Memory B cell (primary cell): ENCODE data around the gene CDC14C.
"Not testable (repeated sequence)": the region's sequence is repeated elsewhere in the genome, so short reads cannot be mapped to it uniquely, and the experiment has no call there.

Experiments
- ATAC-seq: fragments of 150-1000 bp; cut with Tn5 transposase; 2 replicates; pipeline ENCODE4 v1.10.0; 2021; ENCODE audit warnings: low read depth, mild to moderate bottlenecking, moderate library complexity
- DNase-seq, 2 donors: peaks; one replicate each; pipeline ENCODE4 v3.0.0; 2022; ENCODE audit warnings: low spot score in 2 of 2
- H3K27ac Mint-ChIP-seq: one replicate; pipeline ENCODE4 v1.8.0; 2022; ENCODE audit warnings: mild to moderate bottlenecking, moderate library complexity, mixed read lengths
- H3K27me3 Mint-ChIP-seq: one replicate; pipeline ENCODE4 v1.8.0; 2022; ENCODE audit warnings: mixed read lengths
- H3K36me3 Mint-ChIP-seq: one replicate; pipeline ENCODE4 v1.8.0; 2022; ENCODE audit warnings: mild to moderate bottlenecking, mixed read lengths
- H3K4me1 Mint-ChIP-seq: one replicate; pipeline ENCODE4 v1.8.0; 2022; ENCODE audit warnings: mixed read lengths
- H3K4me3 Mint-ChIP-seq: one replicate; pipeline ENCODE4 v1.8.0; 2022; ENCODE audit warnings: mild to moderate bottlenecking, moderate library complexity, mixed read lengths
- H3K9me3 Mint-ChIP-seq: one replicate; pipeline ENCODE4 v1.8.0; 2022; ENCODE audit warnings: mixed read lengths

Gene CDC14C

DNA sequence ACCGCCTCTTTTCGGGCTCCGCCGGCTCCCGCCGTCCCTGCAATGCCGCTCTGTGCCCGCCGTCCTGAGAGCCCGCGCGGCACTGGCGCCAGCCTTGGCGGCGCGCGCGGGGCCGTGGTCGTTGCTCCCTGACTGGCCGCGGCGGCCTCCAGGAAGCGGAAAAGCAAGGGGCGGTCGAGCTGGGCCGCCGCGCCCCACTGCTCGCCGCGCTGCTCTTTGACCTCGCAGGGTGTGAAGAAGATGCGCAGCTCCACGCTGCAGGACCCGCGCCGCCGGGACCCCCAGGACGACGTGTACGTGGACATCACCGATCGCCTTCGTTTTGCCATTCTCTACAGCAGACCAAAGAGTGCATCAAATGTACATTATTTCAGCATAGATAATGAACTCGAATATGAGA lies at the start of gene CDC14C:
TSS of gene CDC14C (plus strand) at position 115 of the 400 bp plus-strand sequence. CDS start at position 241, 126 bp downstream.
- DNase-seq: no peak
- H3K9me3 Mint-ChIP-seq: peaks cover 2% of the 10 kb centered on the region
- H3K4me1 Mint-ChIP-seq: no peaks in the 10 kb centered on the region
- H3K27me3 Mint-ChIP-seq: no peaks in the 10 kb centered on the region
- no peak for ATAC-seq
- H3K4me3 Mint-ChIP-seq: no peak within 1 kb of the TSS
- no peaks in the 10 kb centered on the region for H3K36me3 Mint-ChIP-seq
- H3K27ac Mint-ChIP-seq: no peak within 1 kb of the TSS

DNA sequence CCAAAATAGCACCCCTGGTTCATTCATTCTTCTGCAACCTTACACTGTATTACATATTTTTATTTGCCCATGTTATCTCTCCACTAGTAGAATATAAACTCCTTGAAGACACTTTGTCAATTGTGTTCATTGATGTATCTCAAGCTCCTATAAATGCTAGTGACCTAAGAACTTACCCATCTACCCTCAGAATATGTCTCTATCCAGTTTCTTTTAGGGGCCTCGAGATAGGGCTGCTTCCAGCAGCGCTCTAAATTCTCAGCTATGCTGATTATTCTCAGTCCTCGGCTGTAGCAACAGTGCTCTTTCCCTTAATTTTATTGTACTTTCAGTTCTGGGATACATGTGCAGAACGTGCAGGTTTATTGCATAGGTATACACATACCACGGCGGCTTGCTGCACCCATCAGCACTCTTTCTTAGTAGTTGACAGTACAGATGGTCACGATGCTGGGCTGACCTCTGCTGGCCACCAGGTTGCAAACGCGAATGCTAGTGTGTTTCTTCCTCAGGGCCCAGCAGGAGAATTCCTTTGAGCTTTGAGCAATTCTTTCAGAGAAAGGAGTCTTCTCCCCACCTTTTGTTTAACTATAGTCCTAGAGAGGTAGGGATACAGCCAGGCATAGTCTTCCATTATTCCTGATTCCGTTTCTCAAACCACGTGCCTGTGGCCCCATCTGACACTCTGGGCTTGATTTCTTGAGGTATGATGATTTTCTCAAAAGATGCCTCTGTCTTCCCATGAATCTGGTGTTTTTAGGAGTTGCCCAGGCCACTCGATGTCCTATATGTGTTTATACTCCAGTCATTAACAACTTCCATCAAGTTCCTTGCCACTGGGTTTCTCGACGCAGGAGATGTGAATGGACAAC lies 49.1 kb upstream of the CDC14C start:
- no peaks in the 10 kb centered on the region for H3K36me3 Mint-ChIP-seq
- no peak for DNase-seq
- no peaks in the 10 kb centered on the region for H3K9me3 Mint-ChIP-seq
- no peak overlapping the region for H3K4me3 Mint-ChIP-seq
- H3K27ac Mint-ChIP-seq: no peak overlapping the region
- no peaks in the 10 kb centered on the region for H3K4me1 Mint-ChIP-seq
- no peak for ATAC-seq
- H3K27me3 Mint-ChIP-seq: no peaks in the 10 kb centered on the region

DNA sequence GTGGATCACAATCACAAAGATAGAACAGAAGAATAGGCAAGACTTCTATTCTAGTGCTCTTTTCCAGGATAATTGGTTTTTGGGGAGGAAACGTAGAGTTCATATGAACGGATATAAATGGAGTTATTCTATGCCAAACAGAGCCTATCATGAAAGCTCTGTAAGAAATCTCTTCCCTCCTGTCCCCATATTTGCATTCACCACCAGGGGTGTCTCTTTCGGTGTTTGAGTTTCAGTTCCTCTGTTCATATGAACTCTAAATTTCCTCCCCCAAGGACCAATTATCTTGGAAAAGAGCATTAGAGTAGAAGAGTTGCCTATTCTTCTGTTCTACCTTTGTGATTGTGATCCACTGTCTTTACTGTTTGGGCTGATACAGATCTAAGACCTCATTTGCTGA lies 48.3 kb upstream of the CDC14C start:
- H3K9me3 Mint-ChIP-seq: no peaks in the 10 kb centered on the region
- no peak overlapping the region for H3K4me3 Mint-ChIP-seq
- no peak for ATAC-seq
- no peaks in the 10 kb centered on the region for H3K36me3 Mint-ChIP-seq
- no peak overlapping the region for H3K27ac Mint-ChIP-seq
- DNase-seq: no peak
- no peaks in the 10 kb centered on the region for H3K4me1 Mint-ChIP-seq
- H3K27me3 Mint-ChIP-seq: no peaks in the 10 kb centered on the region

DNA sequence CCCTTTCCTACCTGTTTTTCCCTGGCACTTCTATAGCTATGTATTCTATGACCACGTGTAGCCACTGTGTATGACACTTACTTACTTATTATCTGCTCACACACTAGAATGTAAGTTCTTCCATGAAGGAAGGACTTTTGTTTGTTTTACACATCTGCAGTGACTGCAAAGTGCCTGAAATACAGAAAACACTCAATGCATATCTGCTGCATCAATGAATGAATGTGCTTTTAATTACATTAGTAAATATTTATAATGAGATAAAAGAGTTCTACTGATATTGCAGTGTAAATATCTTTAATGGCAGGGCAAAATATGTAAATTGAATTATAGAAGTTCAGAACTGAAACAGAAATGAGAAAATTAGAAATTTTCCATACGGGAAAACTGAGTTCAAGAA lies 43.5 kb upstream of the CDC14C start:
- DNase-seq: no peak
- Mint-ChIP-seq H3K4me3 (no peak overlapping the region), H3K27ac (no peak overlapping the region), H3K9me3 (peaks cover 1% of the 10 kb centered on the region), H3K4me1 (no peaks in the 10 kb centered on the region), H3K36me3 (no peaks in the 10 kb centered on the region), H3K27me3 (no peaks in the 10 kb centered on the region)
- no peak for ATAC-seq

DNA sequence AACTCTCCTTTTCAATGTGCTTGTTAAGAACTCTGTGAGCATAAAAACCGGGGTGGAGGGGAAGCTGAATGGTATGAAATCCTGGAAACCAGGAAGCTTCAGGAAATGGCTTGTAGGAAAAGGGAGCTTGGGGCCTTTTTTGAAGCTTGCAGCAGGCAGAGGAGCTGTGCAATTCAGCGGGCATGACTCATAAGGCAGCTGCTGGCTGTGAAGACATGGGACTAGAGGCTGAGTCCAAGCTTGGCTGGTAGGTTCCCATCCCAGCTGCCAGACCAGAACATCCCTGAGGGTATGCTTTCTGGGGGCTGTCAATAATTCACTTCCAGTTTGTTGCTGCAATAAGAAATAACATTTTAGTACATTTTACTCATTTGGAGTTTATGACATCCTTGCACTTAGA lies 36.8 kb upstream of the CDC14C start:
- H3K36me3 Mint-ChIP-seq: no peaks in the 10 kb centered on the region
- no peak overlapping the region for H3K27ac Mint-ChIP-seq
- no peak overlapping the region for H3K4me3 Mint-ChIP-seq
- H3K27me3 Mint-ChIP-seq: no peaks in the 10 kb centered on the region
- no peaks in the 10 kb centered on the region for H3K4me1 Mint-ChIP-seq
- DNase-seq: no peak
- peaks cover 4% of the 10 kb centered on the region for H3K9me3 Mint-ChIP-seq
- ATAC-seq: no peak

DNA sequence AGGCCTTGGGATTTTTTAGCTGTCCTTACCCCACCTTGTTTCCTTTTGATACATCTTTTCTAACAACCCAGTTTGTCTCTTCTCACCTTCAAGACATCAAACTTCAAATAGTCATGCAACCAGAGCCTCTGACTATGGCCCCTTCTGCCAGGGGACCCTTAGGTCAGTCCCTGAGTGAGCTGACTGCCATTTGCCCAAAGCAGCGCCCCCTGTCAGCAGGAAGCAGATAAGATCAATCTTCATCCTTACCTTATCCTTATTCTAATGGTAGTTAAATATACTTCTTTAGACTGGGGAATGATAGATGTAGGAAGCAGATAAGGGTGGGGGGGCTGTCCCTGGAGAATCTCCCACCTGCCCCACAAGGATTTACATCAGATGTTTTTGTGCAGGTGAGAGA lies 29.8 kb upstream of the CDC14C start:
- no peaks in the 10 kb centered on the region for H3K27me3 Mint-ChIP-seq
- no peaks in the 10 kb centered on the region for H3K4me1 Mint-ChIP-seq
- peaks cover 4% of the 10 kb centered on the region for H3K9me3 Mint-ChIP-seq
- H3K36me3 Mint-ChIP-seq: no peaks in the 10 kb centered on the region
- H3K4me3 Mint-ChIP-seq: no peak overlapping the region
- no peak for DNase-seq
- ATAC-seq: no peak
- no peak overlapping the region for H3K27ac Mint-ChIP-seq

DNA sequence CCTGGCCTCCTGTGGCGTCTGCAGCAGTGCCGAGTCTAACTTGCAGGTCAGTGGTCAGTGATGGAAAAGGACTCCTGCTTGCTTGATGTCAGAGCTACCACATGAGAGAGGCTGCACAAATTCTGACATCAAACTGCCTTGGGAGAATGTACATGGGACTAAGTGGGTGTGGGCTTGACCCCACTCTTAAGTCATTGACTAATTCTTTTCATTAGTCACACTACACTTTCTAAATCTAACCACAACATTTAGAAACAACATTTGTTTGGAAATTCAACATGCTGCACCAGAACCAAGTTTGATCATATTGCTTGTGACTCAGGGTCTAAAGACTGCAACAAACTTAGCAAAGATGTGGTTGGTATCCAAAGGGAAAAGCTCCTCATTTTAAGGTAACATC lies 24.4 kb upstream of the CDC14C start:
- ATAC-seq: no peak
- no peak overlapping the region for H3K27ac Mint-ChIP-seq
- H3K36me3 Mint-ChIP-seq: no peaks in the 10 kb centered on the region
- no peaks in the 10 kb centered on the region for H3K9me3 Mint-ChIP-seq
- H3K27me3 Mint-ChIP-seq: no peaks in the 10 kb centered on the region
- no peak overlapping the region for H3K4me3 Mint-ChIP-seq
- no peaks in the 10 kb centered on the region for H3K4me1 Mint-ChIP-seq
- DNase-seq: no peak

DNA sequence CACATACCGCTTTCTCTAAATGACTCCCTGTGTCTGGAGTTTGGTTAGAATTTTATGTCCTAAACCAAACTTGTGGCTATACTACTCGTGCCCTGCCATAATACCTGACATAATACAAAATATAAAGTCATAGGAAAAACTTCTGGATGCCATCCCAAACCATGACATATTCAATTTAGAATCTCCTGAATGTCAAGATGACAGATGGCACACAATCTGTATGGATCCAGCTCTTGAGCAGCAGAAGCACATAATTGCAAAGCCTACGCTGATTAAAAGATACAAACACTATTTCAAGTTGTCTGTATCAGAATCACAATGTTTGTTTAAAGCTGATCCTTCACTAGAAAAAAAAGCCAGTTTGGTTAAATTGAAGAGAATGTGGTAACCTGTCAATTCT lies 22.4 kb upstream of the CDC14C start:
- ATAC-seq: no peak
- Mint-ChIP-seq H3K36me3 (no peaks in the 10 kb centered on the region), H3K4me3 (no peak overlapping the region), H3K27me3 (no peaks in the 10 kb centered on the region), H3K9me3 (no peaks in the 10 kb centered on the region), H3K27ac (no peak overlapping the region), H3K4me1 (no peaks in the 10 kb centered on the region)
- DNase-seq: no peak

DNA sequence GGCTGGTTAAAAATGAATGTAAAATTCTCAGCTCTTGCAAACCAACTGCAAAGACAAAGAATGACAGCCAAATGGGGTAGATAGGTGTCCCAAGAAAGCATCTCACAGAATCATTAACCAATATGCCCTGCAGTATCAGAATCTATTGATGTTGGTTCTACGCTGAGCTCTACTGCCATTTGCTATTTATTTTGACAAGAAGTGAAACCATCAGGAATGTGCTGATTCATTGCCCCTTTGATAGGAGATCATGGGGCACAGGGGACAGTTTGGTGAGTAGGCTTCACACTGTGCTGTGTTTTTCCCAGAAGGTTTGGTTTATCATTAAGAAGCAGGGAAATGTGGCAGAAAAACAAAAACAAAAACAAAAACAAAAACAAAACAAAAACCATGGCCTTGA lies 19.4 kb upstream of the CDC14C start:
- Mint-ChIP-seq H3K36me3 (no peaks in the 10 kb centered on the region), H3K27me3 (no peaks in the 10 kb centered on the region), H3K4me1 (no peaks in the 10 kb centered on the region), H3K4me3 (no peak overlapping the region), H3K9me3 (peaks cover 5% of the 10 kb centered on the region), H3K27ac (no peak overlapping the region)
- no peak for DNase-seq
- ATAC-seq: no peak

DNA sequence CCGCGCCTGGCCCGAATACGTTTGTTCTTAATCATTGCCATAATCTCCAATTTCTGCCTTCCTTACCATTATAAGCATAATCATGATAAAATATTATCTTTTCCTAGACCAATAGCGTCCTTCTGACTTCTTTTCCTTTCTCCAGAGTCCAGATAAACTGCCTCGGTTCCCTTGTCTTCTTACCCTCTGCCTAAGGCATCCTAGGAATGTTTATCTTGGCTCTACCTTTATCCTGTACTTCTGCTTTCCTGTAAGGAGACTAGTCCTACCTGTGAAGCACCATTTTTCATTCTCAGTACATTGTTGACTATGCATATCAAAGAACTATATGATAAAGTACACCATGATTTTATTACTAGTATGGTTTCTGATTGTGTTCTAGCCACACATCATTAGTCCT lies 18.7 kb upstream of the CDC14C start:
- H3K4me1 Mint-ChIP-seq, H3K27ac Mint-ChIP-seq, H3K36me3 Mint-ChIP-seq, H3K27me3 Mint-ChIP-seq, ATAC-seq, H3K4me3 Mint-ChIP-seq, H3K9me3 Mint-ChIP-seq, DNase-seq: not testable (repeated sequence)

DNA sequence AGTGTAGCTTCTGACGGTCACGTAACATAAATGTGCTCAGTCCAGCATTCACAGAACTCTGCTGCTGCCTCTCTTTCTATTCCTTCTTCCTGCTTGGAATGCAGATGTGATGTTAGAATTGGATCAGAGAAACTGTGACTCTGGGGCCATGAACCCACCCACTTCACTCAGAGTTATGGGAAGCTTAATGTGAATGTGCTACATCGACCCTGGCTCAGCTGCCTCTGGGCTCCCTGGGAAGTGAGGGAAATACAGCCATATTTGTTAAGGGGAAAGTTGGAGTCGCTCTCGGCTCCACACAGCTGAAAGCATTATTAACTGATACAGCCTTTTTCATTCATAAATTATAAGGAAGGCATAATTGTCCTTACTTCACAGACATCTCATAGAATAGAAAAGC lies 14.5 kb upstream of the CDC14C start:
- ATAC-seq, DNase-seq, H3K36me3 Mint-ChIP-seq, H3K27ac Mint-ChIP-seq, H3K4me3 Mint-ChIP-seq, H3K4me1 Mint-ChIP-seq, H3K27me3 Mint-ChIP-seq: not testable (repeated sequence)
- peaks cover 11% of the 10 kb centered on the region for H3K9me3 Mint-ChIP-seq

DNA sequence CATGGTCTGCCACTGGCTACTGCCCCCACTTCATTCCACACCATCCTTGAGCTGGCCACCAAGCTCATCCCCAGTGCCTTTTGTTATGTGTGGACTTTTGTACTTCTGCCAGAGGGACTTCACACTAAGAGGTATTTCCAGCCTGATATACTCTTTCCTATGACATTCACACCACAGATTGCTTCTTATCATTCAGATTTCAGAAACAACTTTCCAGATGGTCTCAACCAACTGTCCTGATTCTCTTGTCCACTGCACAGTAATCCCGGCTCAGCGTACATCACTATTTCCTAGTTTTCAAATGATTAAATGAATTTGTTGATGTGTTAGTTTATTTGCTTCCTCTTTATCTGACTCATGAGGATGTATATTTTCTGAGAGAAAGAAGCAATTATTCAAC lies 7.1 kb downstream of the CDC14C start:
- H3K27me3 Mint-ChIP-seq: no peaks in the 10 kb centered on the region
- H3K4me3 Mint-ChIP-seq: no peak overlapping the region
- H3K36me3 Mint-ChIP-seq: no peaks in the 10 kb centered on the region
- no peak for DNase-seq
- no peak for ATAC-seq
- no peaks in the 10 kb centered on the region for H3K4me1 Mint-ChIP-seq
- H3K27ac Mint-ChIP-seq: no peak overlapping the region
- H3K9me3 Mint-ChIP-seq: peaks cover 4% of the 10 kb centered on the region

DNA sequence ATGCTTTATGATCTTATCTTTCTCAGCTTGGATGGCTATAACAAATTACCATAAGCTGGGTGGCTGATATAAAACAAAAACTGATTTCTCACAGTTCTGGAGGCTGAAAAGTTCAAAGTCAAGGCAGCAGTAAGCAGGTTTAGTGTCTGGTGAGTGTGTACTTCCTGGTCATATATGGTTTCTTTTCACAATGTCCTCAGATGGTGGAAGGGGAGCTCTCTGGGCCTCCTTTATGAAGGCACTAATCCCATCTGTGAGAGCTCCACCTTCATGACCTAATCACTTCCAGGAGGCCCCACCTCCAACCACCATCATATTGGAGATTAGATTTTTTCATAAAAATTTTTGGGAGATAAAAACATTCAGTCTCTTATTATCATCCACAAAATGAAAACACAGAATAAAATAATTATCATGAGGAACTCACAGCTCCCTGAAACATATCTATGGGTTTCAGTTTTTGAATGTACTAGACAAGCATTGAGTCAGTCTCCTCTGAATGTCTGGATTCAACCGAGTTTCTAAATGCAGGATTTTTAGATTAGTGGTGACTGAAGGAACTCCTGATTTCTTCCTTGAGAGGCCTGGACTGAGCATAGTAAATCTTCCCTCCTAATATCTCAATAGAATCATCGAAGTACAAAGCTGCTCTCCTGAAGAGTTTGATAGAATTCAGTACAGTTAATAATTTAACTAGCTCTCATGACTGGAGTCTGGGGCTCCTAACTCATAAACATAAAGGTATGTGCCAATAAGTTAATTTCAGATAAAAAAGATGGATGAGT lies 8.0 kb downstream of the CDC14C start:
- ATAC-seq (no peak), DNase-seq (no peak)
- no peaks in the 10 kb centered on the region for H3K27me3 Mint-ChIP-seq
- no peak overlapping the region for H3K4me3 Mint-ChIP-seq
- no peak overlapping the region for H3K27ac Mint-ChIP-seq
- peaks cover 4% of the 10 kb centered on the region for H3K9me3 Mint-ChIP-seq
- no peaks in the 10 kb centered on the region for H3K36me3 Mint-ChIP-seq
- H3K4me1 Mint-ChIP-seq: no peaks in the 10 kb centered on the region

DNA sequence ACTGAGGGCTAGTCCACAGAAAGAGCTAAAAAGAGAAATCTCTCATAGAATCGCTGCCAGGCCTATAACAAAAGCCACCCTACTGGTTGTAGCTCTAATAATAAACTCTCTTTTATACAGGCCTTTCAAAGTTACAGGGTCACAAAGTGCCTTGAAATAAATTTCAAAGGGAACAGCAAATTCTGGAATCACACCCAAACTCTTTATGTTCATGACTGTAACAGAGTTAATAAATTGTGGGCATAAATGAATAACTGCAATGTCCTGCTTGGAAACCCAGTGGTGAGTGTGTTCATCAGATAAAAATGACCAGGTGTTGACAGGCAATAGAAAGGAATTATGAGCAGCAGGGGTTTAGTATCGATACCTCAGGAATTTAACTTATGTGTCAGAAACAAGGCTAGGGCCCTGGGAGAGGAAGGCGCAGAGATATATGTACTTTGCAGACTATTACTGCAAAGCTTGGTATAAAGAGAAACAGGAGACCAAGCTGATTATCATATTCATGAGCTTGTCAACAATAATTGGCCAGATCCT lies 9.3 kb downstream of the CDC14C start:
- Mint-ChIP-seq H3K9me3 (peaks cover 4% of the 10 kb centered on the region), H3K4me1 (no peaks in the 10 kb centered on the region), H3K36me3 (no peaks in the 10 kb centered on the region), H3K4me3 (no peak overlapping the region), H3K27ac (no peak overlapping the region), H3K27me3 (no peaks in the 10 kb centered on the region)
- ATAC-seq: no peak
- DNase-seq: no peak
